Neural progenitor cell (in vitro differentiated cells): ENCODE measurements around the gene SLC9C2. TPM values are rescaled to one million over a fixed set of nuclear protein-coding genes. Genes with fewer than 3 reads are reported as not detected.

Source experiments
- DNase-seq: peaks from one replicate; pipeline ENCODE4 v3.0.0-alpha.2; 2016; ENCODE audit warnings: low spot score
- H2AFZ ChIP-seq: fragments of 200-600 bp; sonication (generic); replicated peaks from 2 replicates; pipeline ENCODE4 v1.6.1; 2016; ENCODE audit warnings: antibody characterized with exemption
- H3F3A ChIP-seq: fragments of 200-600 bp; sonication (generic); 2 replicates; pipeline ENCODE4 v1.6.1; 2016; ENCODE audit warnings: antibody characterized with exemption, low read depth
- H3K27ac ChIP-seq: fragments of 200-600 bp; sonication (generic); 2 replicates; pipeline ENCODE4 v1.5.1; 2016; ENCODE audit warnings: mild to moderate bottlenecking
- H3K27me3 ChIP-seq: fragments of 200-600 bp; sonication (generic); 2 replicates; pipeline ENCODE4 v1.6.1; 2016; ENCODE audit warnings: mild to moderate bottlenecking, moderate library complexity
- H3K36me3 ChIP-seq: fragments of 200-600 bp; sonication (generic); 2 replicates; pipeline ENCODE4 v1.5.1; 2016
- H3K4me1 ChIP-seq: fragments of 200-600 bp; sonication (generic); 2 replicates; pipeline ENCODE4 v1.6.1; 2016; ENCODE audit warnings: mixed run types
- H3K4me2 ChIP-seq: fragments of 200-600 bp; sonication (generic); 2 replicates; pipeline ENCODE4 v1.6.1; 2016
- H3K4me3 ChIP-seq: fragments of 200-600 bp; sonication (generic); 2 replicates; pipeline ENCODE4 v1.5.1; 2016
- H3K79me2 ChIP-seq: fragments of 200-600 bp; sonication (generic); 2 replicates; pipeline ENCODE4 v1.6.1; 2016; ENCODE audit warnings: low read depth
- H3K9ac ChIP-seq: fragments of 200-600 bp; sonication (generic); 2 replicates; pipeline ENCODE4 v1.6.1; 2016
- H3K9me3 ChIP-seq: fragments of 200-600 bp; sonication (generic); 2 replicates; pipeline ENCODE4 v1.5.1; 2016; ENCODE audit warnings: low read depth
- H4K20me1 ChIP-seq: fragments of 200-600 bp; sonication (generic); 2 replicates; pipeline ENCODE4 v1.6.1; 2016; ENCODE audit warnings: low read depth
- H3K27ac Mint-ChIP-seq: 3 replicates; pipeline ENCODE4 v1.8.0; 2021; ENCODE audit warnings: mixed read lengths
- H3K27me3 Mint-ChIP-seq: 2 replicates; pipeline ENCODE4 v1.8.0; 2022; ENCODE audit warnings: low read depth, mild to moderate bottlenecking, inconsistent platforms, moderate library complexity, mixed read lengths; ENCODE audit not compliant: insufficient read depth
- H3K36me3 Mint-ChIP-seq: 3 replicates; pipeline ENCODE4 v1.8.0; 2021; ENCODE audit warnings: mixed read lengths
- H3K4me1 Mint-ChIP-seq: 3 replicates; pipeline ENCODE4 v1.8.0; 2021; ENCODE audit warnings: mixed read lengths
- H3K4me3 Mint-ChIP-seq: 3 replicates; pipeline ENCODE4 v1.8.0; 2021; ENCODE audit warnings: mild to moderate bottlenecking, moderate library complexity, mixed read lengths
- H3K9me3 Mint-ChIP-seq: 3 replicates; pipeline ENCODE4 v1.8.0; 2020; ENCODE audit warnings: mixed read lengths
- EZH2 ChIP-seq: fragments of 200-600 bp; sonication (generic); IDR thresholded peaks from 2 replicates; pipeline ENCODE4 v1.6.1; 2017; ENCODE audit warnings: antibody characterized with exemption, mild to moderate bottlenecking, moderate library complexity
- EZH2phosphoT487 ChIP-seq: fragments of 200-600 bp; sonication (generic); IDR thresholded peaks from 2 replicates; pipeline ENCODE4 v1.6.1; 2017; ENCODE audit warnings: antibody characterized with exemption
- total RNA-seq: library from RNA; depleted of rRNA; stranded (reverse); fragments of >200 nt; gene quantifications from 2 replicates; pipeline ENCODE4 v1.2.3, GENCODE V29; 2015; ENCODE audit warnings: low replicate concordance
- TF ChIP-seq, protein P1 (sequence below): fragments of 200-600 bp; sonication (generic); IDR thresholded peaks from 2 replicates; pipeline ENCODE4 v1.5.1; 2017; ENCODE audit warnings: antibody characterized with exemption, mild to moderate bottlenecking

The SLC9C2 gene
- total RNA-seq, 1 donor from 2014 or later = not detected

DNA sequence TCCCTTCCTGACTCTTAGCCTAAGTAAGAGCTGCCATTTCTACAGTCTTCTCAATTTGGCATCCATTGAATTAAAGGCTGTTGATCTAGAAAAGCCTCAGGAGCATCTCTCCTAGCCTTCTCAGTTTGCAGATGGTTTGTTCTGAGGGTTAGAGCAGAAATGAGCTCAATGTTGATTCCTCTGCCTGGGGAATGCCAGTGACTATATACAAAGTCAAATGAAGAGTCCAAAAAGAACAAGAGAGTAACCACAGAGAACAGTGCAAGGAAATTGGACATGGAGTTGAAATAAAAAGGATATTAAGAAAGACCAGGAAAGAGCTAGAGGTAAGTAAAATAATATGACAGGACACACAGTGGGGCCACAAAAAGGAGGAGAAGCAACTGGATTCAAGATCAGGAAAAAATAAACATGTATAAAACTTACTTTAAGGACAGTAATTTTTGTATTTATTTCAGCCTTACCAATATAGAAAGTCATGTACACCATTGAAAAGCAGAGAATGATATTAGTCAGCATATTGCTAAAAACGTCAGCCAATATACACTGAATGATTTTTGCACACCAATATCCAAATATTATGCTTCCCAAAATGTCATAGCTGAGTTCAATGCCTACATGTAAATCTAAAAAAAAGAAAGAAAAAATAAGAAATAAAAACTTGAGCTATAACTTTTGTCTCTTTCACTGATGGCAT is 21.3 kb downstream of the SLC9C2 start:
- H3K9ac ChIP-seq = no peak overlapping the region
- H3K4me1 ChIP-seq = peaks cover 7% of the 10 kb centered on the region
- peak overlapping the region; percentile 48 for H2AFZ ChIP-seq
- TF ChIP-seq EZH2phosphoT487 (no peak), EZH2 (no peak)
- TF ChIP-seq, protein P1, sequence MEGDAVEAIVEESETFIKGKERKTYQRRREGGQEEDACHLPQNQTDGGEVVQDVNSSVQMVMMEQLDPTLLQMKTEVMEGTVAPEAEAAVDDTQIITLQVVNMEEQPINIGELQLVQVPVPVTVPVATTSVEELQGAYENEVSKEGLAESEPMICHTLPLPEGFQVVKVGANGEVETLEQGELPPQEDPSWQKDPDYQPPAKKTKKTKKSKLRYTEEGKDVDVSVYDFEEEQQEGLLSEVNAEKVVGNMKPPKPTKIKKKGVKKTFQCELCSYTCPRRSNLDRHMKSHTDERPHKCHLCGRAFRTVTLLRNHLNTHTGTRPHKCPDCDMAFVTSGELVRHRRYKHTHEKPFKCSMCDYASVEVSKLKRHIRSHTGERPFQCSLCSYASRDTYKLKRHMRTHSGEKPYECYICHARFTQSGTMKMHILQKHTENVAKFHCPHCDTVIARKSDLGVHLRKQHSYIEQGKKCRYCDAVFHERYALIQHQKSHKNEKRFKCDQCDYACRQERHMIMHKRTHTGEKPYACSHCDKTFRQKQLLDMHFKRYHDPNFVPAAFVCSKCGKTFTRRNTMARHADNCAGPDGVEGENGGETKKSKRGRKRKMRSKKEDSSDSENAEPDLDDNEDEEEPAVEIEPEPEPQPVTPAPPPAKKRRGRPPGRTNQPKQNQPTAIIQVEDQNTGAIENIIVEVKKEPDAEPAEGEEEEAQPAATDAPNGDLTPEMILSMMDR = no peak
- H3K27me3 Mint-ChIP-seq = no peaks in the 10 kb centered on the region
- H3K4me2 ChIP-seq = no peak overlapping the region
- H3K27me3 ChIP-seq = no peaks in the 10 kb centered on the region
- H3K36me3 ChIP-seq = no peaks in the 10 kb centered on the region
- DNase-seq = no peak
- no peaks in the 10 kb centered on the region for H4K20me1 ChIP-seq
- H3K4me3 Mint-ChIP-seq = no peak overlapping the region
- no peaks in the 10 kb centered on the region for H3K79me2 ChIP-seq
- no peaks in the 10 kb centered on the region for H3K9me3 ChIP-seq
- H3F3A ChIP-seq = no peaks in the 10 kb centered on the region
- H3K27ac Mint-ChIP-seq = no peak overlapping the region
- H3K27ac ChIP-seq = no peak overlapping the region
- no peak overlapping the region for H3K4me3 ChIP-seq
- no peaks in the 10 kb centered on the region for H3K36me3 Mint-ChIP-seq
- no peaks in the 10 kb centered on the region for H3K4me1 Mint-ChIP-seq
- no peaks in the 10 kb centered on the region for H3K9me3 Mint-ChIP-seq

GRCh38 chr1:173580658-173581057 is 22.2 kb downstream of the SLC9C2 start:
- Histone ChIP-seq H3F3A (no peaks in the 10 kb centered on the region), H3K36me3 (no peaks in the 10 kb centered on the region), H3K27me3 (no peaks in the 10 kb centered on the region), H2AFZ (no peak overlapping the region), H3K9ac (no peak overlapping the region), H3K4me1 (peaks cover 7% of the 10 kb centered on the region), H3K4me2 (no peak overlapping the region), H3K79me2 (no peaks in the 10 kb centered on the region), H3K4me3 (no peak overlapping the region), H3K27ac (no peak overlapping the region), H4K20me1 (no peaks in the 10 kb centered on the region), H3K9me3 (no peaks in the 10 kb centered on the region)
- DNase-seq = no peak
- Mint-ChIP-seq H3K4me1 (no peaks in the 10 kb centered on the region), H3K9me3 (no peaks in the 10 kb centered on the region), H3K27ac (no peak overlapping the region), H3K36me3 (no peaks in the 10 kb centered on the region), H3K4me3 (no peak overlapping the region), H3K27me3 (no peaks in the 10 kb centered on the region)
- TF ChIP-seq, protein P1 = no peak

- H3K4me1 ChIP-seq = peaks cover 7% of the 10 kb centered on the region
- H3K9me3 ChIP-seq = no peaks in the 10 kb centered on the region
- Mint-ChIP-seq H3K36me3 (no peaks in the 10 kb centered on the region), H3K4me3 (no peak overlapping the region), H3K27ac (no peak overlapping the region), H3K27me3 (no peaks in the 10 kb centered on the region), H3K9me3 (no peaks in the 10 kb centered on the region), H3K4me1 (no peaks in the 10 kb centered on the region)
- H3K27me3 ChIP-seq = no peaks in the 10 kb centered on the region
- no peak overlapping the region for H2AFZ ChIP-seq
- no peak overlapping the region for H3K9ac ChIP-seq
- no peak overlapping the region for H3K4me2 ChIP-seq
- H3K4me3 ChIP-seq = no peak overlapping the region
- no peaks in the 10 kb centered on the region for H3K79me2 ChIP-seq
- H3K36me3 ChIP-seq = no peaks in the 10 kb centered on the region
- no peaks in the 10 kb centered on the region for H4K20me1 ChIP-seq
- no peak for TF ChIP-seq EZH2phosphoT487
- TF ChIP-seq EZH2 = no peak
- TF ChIP-seq, protein P1 = no peak
- H3K27ac ChIP-seq = no peak overlapping the region
- no peak for DNase-seq
- H3F3A ChIP-seq = no peaks in the 10 kb centered on the region
Observed at GRCh38 chr1:173580071-173580470, 22.8 kb downstream of the SLC9C2 start.
